NCI-H526 treated with DMSO at 0.1 percent for 48 hours (cell line): Measurements from ENCODE around the gene VGF.

ENCODE experiments used
- DNase-seq: peaks from one replicate; lab custom pipeline; 2025; lab: John Stamatoyannopoulos, UW

VGF gene

DNA sequence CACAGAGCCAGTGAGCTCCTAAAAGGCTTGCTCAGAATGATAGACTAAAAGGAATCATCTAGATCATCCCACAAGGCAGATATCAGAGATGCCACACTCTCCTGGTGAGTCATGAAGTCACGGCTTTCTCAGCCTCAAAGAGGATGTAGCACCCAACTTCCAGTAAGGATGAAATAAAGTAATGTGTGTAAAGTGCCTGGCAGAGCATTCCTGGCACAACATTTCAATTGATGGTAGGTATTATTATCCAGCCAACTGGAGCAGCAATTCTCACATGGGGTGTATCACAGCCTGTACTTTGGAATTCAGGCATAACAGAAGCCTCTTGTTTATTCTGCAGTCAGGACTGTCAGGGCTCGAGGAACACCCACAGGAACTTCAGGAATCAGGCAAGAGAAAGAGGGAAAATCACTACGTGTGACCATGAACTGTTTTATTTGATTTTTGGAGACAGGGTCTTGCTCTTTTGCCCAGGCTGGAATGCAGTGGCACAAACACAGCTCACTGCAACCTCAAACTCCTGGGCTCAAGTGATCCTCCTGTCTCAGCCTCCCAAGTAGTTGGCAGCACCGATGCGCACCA is 20.0 kb upstream of the VGF start:
- DNase-seq = no peak

- DNase-seq = no peak
Measured at GRCh38 chr7:101180130-101180755, 14.9 kb upstream of the VGF start, which contains the start of gene NAT16. NAT16 (minus strand) TSS chr7:101180293; CDS start chr7:101174807, 5,486 bp downstream.

DNA sequence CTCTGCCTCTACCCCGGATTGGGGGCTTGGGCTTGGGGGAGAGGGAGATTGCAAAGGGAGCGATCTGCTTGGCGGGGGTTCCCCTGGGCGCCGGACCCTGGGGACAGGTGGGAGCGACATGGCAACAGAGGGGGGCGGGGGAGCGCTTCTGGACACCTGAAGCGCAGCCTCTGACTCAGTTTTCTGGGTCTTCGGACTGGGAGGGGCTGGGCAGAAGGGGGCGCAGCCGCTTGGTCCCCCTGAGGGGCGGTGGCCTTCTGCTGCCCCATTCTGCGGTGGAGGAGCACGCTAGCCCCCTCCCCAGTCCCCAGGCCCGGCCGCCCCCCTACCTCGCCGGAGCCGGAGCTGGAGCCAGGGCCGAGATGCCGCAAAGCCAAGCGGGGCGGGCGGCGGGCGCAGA is 14.3 kb upstream of the VGF start:
- DNase-seq = no peak

- no peak for DNase-seq
Measured at GRCh38 chr7:101179117-101179516, 13.7 kb upstream of the VGF start.

- no peak for DNase-seq
Measured at GRCh38 chr7:101177644-101178043, 12.3 kb upstream of the VGF start.

DNA sequence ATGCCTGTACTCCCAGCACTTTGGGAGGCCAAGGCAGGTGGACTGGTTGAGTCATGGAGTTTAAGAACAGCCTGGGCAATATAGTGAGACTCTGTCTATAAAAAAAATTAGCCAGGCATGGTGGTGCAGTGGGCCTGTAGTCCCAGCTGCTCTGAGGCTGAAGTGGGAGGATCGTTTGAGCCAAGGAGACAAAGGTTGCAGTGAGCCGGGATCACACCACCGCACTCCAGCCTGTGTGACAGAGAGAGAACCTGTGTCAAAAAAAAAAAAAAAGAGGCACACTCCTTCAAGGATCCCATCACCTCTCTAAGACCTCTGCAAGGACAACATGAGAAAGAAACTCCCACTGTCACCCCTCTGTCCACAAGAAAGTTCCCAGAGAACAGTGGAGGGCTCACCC is 10.3 kb upstream of the VGF start:
- DNase-seq = no peak

DNA sequence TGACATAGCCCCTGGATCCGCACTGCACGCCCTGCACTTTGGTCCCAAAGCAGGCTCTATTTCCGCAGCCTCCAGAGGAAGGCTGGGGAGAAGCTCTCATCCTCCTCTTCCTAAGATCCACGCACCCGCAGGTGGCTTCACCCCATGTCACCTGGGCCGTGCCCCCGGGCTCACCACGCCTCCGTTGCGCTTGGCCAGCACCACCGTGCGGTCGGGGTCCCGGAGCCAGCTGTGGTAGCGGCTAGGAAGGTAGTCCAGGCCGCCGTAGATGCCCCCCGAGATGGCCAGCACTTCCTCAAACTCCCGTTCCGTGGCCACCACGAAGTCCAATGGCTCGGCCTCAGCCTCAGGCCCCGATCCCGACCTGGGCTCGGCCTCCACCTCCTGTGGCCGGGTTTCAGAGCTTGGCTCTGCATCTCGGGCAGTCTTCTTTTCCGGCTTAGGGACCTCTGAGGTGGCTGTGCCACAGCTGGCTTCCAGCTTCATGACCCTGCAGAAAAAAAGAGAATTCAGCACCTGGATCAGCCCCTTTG is 9.0 kb upstream of the VGF start:
- DNase-seq = no peak

DNA sequence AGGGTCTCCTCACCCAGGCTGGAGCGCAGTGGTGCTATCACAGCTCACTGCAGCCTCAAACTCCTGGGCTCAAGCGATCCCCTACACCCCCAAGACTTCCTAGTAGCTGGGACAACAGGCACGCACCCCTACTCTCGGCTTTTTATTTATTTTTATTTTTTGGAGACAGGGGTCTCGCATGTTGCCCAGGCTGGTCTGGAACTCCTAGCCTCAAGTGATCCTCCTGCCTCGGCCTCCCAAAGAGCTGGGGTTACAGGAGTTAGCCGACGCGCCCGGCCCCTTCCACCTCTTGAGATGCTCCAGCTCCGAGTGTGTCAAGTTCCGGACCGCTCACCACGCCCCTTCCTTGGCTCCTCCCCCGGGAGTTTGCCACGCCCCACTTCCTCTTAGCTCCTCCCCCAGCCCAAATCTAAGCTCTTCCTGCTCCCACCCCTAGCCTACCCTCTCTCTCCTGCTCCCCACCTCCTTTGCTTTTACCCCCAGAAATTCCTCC is 8.4 kb upstream of the VGF start:
- DNase-seq = no peak

GRCh38 chr7:101172854-101173751 is 7.7 kb upstream of the VGF start:
- DNase-seq = no peak

GRCh38 chr7:101172005-101172853 is 6.9 kb upstream of the VGF start:
- peak; percentile 29 for DNase-seq

- no peak for DNase-seq
Measured at GRCh38 chr7:101171442-101171837, 6.1 kb upstream of the VGF start.

GRCh38 chr7:101170617-101171441 is 5.5 kb upstream of the VGF start:
- DNase-seq = no peak

DNA sequence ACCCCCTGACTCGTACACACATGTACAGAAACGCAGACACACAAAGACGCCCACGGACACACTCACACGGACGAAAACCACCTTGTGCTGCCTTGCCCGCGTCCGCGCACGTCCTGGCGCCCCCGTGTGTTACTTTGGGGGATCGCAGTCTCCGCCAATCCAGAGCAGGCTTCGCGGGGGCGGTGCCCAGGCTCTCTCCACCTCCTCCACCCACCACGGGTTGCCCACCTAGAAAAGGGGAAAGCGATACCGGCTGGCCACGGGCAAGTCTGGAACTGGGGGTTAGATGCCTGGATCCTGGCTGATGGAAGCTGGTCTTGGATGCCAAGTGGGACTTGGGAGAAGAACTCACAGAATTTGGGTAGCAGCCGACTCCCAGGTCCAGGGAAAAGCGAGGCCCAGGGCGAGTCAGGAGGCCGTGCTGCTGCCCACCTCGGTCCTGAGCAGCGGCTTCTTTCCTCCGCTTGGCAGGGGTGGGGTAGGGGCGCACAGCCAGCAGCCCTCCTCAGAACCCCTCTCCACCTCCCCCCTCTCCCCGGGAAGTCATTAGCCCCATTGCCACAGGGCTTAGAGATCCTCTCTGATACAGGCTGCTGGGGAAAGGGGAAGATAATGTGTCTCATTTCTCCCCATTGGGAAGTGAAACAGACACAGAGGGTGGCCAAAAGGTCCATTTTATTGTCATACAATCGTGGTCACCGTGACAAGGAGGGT is 4.6 kb upstream of the VGF start:
- DNase-seq = peak; percentile 24

GRCh38 chr7:101169110-101169837 is 3.9 kb upstream of the VGF start:
- DNase-seq = no peak

DNA sequence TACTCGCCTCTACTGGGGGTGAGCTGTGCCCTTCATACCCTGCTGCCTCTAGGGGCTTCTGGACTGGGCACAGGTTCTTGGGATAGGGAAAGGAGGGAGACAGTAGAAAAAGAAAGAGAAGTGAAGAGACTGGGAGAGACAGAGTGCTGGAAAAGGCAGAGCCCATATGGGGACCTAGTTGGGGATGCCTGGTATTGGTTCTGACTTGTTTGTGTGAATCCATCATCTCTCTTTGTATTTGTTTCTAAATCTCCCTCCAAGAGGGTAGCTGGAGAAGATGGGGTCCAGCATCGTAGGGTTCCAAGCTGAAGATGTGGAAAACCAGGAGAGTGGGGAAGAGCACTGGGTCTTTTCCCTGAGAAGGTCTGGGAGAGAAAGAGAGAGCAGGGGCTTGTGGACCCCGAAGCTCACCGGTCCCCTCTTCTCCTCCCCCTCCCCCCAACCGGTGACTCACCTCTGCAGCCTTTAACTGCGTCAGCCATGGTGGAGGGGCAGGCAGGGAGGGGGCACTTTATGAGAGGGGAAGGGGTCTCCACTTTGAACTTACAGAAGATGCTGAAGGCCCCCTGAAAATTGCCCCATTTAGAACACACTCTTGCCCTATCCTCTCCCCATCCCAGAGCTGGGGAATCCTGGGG is 3.2 kb upstream of the VGF start:
- no peak for DNase-seq

GRCh38 chr7:101167645-101168411 is 2.5 kb upstream of the VGF start:
- DNase-seq = no peak

DNA sequence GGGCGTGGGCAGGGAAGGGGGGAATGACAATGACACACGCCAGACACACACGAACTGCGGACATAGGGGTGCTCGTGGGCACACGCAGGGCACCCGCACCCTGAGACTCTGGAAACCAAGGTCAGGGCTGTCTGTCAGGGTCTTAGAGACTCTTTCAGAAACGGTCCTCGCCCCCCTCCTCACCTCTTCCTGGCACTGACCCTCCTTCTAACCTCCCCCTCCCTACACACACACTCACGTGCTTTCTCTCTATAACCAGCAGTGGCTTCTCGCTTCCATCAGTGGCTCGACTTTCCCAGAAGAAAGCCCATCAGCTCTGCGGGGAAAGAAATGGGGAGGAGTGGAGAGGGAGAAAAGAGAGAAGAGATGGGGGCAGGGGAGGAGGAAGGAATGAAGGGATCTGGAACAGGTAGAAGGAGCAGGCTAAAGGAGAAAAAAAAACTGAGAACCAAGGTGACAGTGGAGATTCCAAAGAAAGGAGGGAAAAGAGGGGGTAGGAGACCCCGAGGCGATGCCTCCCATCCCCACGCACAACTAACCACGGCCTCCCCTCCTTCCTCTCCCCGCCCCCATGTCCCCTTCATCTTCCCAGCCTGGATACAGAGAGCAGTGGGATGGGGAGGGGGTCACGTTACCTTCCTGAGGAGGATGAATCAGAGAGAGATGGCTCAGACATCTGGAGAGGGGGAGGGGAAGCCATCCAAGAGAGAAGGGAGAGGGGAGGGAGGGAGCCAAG is 1.7 kb upstream of the VGF start:
- no peak for DNase-seq

DNA sequence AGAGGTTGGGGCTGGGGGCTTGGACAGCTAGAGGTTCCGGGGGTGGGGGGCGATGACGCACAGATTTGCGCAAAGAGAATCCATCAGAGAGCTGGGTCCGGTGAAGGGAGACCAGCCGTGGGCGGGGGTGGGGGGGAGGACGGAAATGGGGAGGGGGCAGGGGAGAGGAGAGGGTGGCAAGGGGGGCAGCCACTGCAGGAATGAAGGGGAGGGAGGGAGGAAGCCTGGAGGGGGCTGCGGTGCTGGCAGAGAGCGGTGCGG is 1.2 kb upstream of the VGF start:
- no peak for DNase-seq
